Measurements from ENCODE around the gene PDPK1. TPM values are rescaled to one million over a fixed set of nuclear protein-coding genes. Genes with fewer than 3 reads are reported as not detected.
A peak's percentile ranks its signal among the peaks of the same experiment; 100 is the strongest.
"Not testable (repeated sequence)": the region's sequence is repeated elsewhere in the genome, so short reads cannot be mapped to it uniquely, and the experiment has no call there.

The PDPK1 gene
- total RNA-seq, 1 experiment from 2014 or later = 32.3 TPM

- intact Hi-C loops (cut with micrococcal nuclease) = no loop called here
- Mint-ChIP-seq H3K4me3 (ENCODE audit: unreplicated experiment) (peak overlapping the region; percentile 96), H3K27me3 (ENCODE audit: insufficient read depth, unreplicated experiment) (no peaks in the 10 kb centered on the region), H3K27ac (ENCODE audit: low read depth, unreplicated experiment) (peak overlapping the region; percentile 89), H3K36me3 (ENCODE audit: insufficient read depth, unreplicated experiment) (peaks cover 18% of the 10 kb centered on the region), H3K4me1 (ENCODE audit: insufficient read depth, unreplicated experiment) (no peaks in the 10 kb centered on the region), H3K9me3 (ENCODE audit: unreplicated experiment) (no peaks in the 10 kb centered on the region)
- BruUV-seq (replicated peaks) = TSS peak; percentile 53
- peak; percentile 96 for DNase-seq (ENCODE audit: unreplicated experiment)
- CTCF ChIA-PET = no interaction called here
- POLR2A ChIA-PET = interaction anchor here (0.6 to 2.4 kb wide), 22 partner anchors 10 to 448 kb away, joined by 3 to 13 read pairs (median 4); partner anchors contain the start of genes AMDHD2, FLYWCH2, KCTD5 and PDPK1
- TF ChIP-seq, protein P1, sequence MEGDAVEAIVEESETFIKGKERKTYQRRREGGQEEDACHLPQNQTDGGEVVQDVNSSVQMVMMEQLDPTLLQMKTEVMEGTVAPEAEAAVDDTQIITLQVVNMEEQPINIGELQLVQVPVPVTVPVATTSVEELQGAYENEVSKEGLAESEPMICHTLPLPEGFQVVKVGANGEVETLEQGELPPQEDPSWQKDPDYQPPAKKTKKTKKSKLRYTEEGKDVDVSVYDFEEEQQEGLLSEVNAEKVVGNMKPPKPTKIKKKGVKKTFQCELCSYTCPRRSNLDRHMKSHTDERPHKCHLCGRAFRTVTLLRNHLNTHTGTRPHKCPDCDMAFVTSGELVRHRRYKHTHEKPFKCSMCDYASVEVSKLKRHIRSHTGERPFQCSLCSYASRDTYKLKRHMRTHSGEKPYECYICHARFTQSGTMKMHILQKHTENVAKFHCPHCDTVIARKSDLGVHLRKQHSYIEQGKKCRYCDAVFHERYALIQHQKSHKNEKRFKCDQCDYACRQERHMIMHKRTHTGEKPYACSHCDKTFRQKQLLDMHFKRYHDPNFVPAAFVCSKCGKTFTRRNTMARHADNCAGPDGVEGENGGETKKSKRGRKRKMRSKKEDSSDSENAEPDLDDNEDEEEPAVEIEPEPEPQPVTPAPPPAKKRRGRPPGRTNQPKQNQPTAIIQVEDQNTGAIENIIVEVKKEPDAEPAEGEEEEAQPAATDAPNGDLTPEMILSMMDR (IDR thresholded peaks at IDR 0.05; ENCODE audit: unreplicated experiment) = no peak
Observed at GRCh38 chr16:2603165-2604015, 65.6 kb downstream of the PDPK1 start.

- BruUV-seq (replicated peaks); H3K9me3 Mint-ChIP-seq (ENCODE audit: unreplicated experiment); intact Hi-C loops (cut with micrococcal nuclease); H3K4me1 Mint-ChIP-seq (ENCODE audit: insufficient read depth, unreplicated experiment); H3K27me3 Mint-ChIP-seq (ENCODE audit: insufficient read depth, unreplicated experiment); CTCF ChIA-PET: not testable (repeated sequence)
- POLR2A ChIA-PET = interaction anchor here (0.7 to 2.4 kb wide), 11 partner anchors 10 to 410 kb away, joined by 4 to 13 read pairs (median 7); partner anchors contain the start of genes AMDHD2, FLYWCH2 and PDPK1
- H3K4me3 Mint-ChIP-seq (ENCODE audit: unreplicated experiment) = peak overlapping the region; percentile 96
- DNase-seq (ENCODE audit: unreplicated experiment) = peak; percentile 2
- peak overlapping the region; percentile 89 for H3K27ac Mint-ChIP-seq (ENCODE audit: low read depth, unreplicated experiment)
- H3K36me3 Mint-ChIP-seq (ENCODE audit: insufficient read depth, unreplicated experiment) = peaks cover 18% of the 10 kb centered on the region
Observed at GRCh38 chr16:2604016-2604369, 66.2 kb downstream of the PDPK1 start.

- BruUV-seq (replicated peaks); H3K9me3 Mint-ChIP-seq (ENCODE audit: unreplicated experiment); H3K4me1 Mint-ChIP-seq (ENCODE audit: insufficient read depth, unreplicated experiment); H3K27ac Mint-ChIP-seq (ENCODE audit: low read depth, unreplicated experiment); H3K27me3 Mint-ChIP-seq (ENCODE audit: insufficient read depth, unreplicated experiment); intact Hi-C loops (cut with micrococcal nuclease); DNase-seq (ENCODE audit: unreplicated experiment); H3K4me3 Mint-ChIP-seq (ENCODE audit: unreplicated experiment); POLR2A ChIA-PET; CTCF ChIA-PET: not testable (repeated sequence)
- peaks cover 25% of the 10 kb centered on the region for H3K36me3 Mint-ChIP-seq (ENCODE audit: insufficient read depth, unreplicated experiment)
Observed at GRCh38 chr16:2606820-2607219, 69.0 kb downstream of the PDPK1 start.

- POLR2A ChIA-PET; H3K9me3 Mint-ChIP-seq (ENCODE audit: unreplicated experiment); BruUV-seq (replicated peaks); intact Hi-C loops (cut with micrococcal nuclease); H3K4me3 Mint-ChIP-seq (ENCODE audit: unreplicated experiment); DNase-seq (ENCODE audit: unreplicated experiment); H3K27me3 Mint-ChIP-seq (ENCODE audit: insufficient read depth, unreplicated experiment); CTCF ChIA-PET; H3K4me1 Mint-ChIP-seq (ENCODE audit: insufficient read depth, unreplicated experiment); H3K27ac Mint-ChIP-seq (ENCODE audit: low read depth, unreplicated experiment): not testable (repeated sequence)
- peaks cover 13% of the 10 kb centered on the region for H3K36me3 Mint-ChIP-seq (ENCODE audit: insufficient read depth, unreplicated experiment)
Observed at GRCh38 chr16:2609345-2609744, 71.5 kb downstream of the PDPK1 start.

GRCh38 chr16:2609827-2610470, 72.1 kb downstream of the PDPK1 start:
- BruUV-seq (replicated peaks) = no TSS peak
- TF ChIP-seq, protein P1 (IDR thresholded peaks at IDR 0.05; ENCODE audit: unreplicated experiment) = no peak
- intact Hi-C loops (cut with micrococcal nuclease) = no loop called here
- ChIA-PET POLR2A (no interaction called here), CTCF (no interaction called here)
- Mint-ChIP-seq H3K27ac (ENCODE audit: low read depth, unreplicated experiment) (no peak overlapping the region), H3K9me3 (ENCODE audit: unreplicated experiment) (no peaks in the 10 kb centered on the region), H3K27me3 (ENCODE audit: insufficient read depth, unreplicated experiment) (no peaks in the 10 kb centered on the region), H3K4me3 (ENCODE audit: unreplicated experiment) (no peak overlapping the region), H3K36me3 (ENCODE audit: insufficient read depth, unreplicated experiment) (peaks cover 19% of the 10 kb centered on the region), H3K4me1 (ENCODE audit: insufficient read depth, unreplicated experiment) (no peaks in the 10 kb centered on the region)
- DNase-seq (ENCODE audit: unreplicated experiment) = no peak

Measured in MCF 10A (cell line).